ENCODE data around the gene FSTL4.
"Not testable (repeated sequence)": the region's sequence is repeated elsewhere in the genome, so short reads cannot be mapped to it uniquely, and the experiment has no call there.

GRCh38 chr5:133394477-133394817 lies 217.9 kb downstream of the FSTL4 start:
- TF ChIP-seq, protein P1, sequence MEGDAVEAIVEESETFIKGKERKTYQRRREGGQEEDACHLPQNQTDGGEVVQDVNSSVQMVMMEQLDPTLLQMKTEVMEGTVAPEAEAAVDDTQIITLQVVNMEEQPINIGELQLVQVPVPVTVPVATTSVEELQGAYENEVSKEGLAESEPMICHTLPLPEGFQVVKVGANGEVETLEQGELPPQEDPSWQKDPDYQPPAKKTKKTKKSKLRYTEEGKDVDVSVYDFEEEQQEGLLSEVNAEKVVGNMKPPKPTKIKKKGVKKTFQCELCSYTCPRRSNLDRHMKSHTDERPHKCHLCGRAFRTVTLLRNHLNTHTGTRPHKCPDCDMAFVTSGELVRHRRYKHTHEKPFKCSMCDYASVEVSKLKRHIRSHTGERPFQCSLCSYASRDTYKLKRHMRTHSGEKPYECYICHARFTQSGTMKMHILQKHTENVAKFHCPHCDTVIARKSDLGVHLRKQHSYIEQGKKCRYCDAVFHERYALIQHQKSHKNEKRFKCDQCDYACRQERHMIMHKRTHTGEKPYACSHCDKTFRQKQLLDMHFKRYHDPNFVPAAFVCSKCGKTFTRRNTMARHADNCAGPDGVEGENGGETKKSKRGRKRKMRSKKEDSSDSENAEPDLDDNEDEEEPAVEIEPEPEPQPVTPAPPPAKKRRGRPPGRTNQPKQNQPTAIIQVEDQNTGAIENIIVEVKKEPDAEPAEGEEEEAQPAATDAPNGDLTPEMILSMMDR (IDR thresholded peaks at IDR 0.05): not testable (repeated sequence)
- TF ChIP-seq POLR2A (IDR thresholded peaks at IDR 0.05): not testable (repeated sequence)

All from uterus (tissue), 2 donors.